Mesodermal cell (in vitro differentiated cells): Measurements from ENCODE around the gene ACADM.

ENCODE experiments used
- H3K27ac ChIP-seq: 2 replicates; pipeline ENCODE4 v1.7.0; 2013; ENCODE audit warnings: mild to moderate bottlenecking, low read depth, low read length, moderate library complexity; ENCODE audit not compliant: severe bottlenecking
- H3K36me3 ChIP-seq: 2 replicates; pipeline ENCODE4 v1.7.1; 2013; ENCODE audit warnings: mild to moderate bottlenecking, low read length, moderate library complexity; ENCODE audit not compliant: control insufficient read depth, insufficient read depth
- H3K4me1 ChIP-seq: one replicate; pipeline ENCODE4 v1.7.1; 2013; ENCODE audit warnings: mild to moderate bottlenecking, low read length; ENCODE audit not compliant: insufficient read depth, control insufficient read depth, poor library complexity, severe bottlenecking
- H3K4me3 ChIP-seq: 2 replicates; pipeline ENCODE4 v1.7.0; 2013; ENCODE audit warnings: low read length, control low read depth, mild to moderate bottlenecking; ENCODE audit not compliant: insufficient read depth, poor library complexity, severe bottlenecking; ENCODE audit errors: extremely low read depth
- H3K9me3 ChIP-seq: 2 replicates; pipeline ENCODE4 v1.7.1; 2013; ENCODE audit warnings: mild to moderate bottlenecking, low read length, moderate library complexity; ENCODE audit not compliant: control insufficient read depth
- WGBS, 2 experiments: methylation state at CpG; one replicate each; pipeline ENCODE4 v1.1.5; 2013; ENCODE audit warnings: missing lambda C conversion rate in 2 of 2; ENCODE audit not compliant: insufficient coverage in 2 of 2; 5-methylcytosine and 5-hydroxymethylcytosine counted together

Gene ACADM

GRCh38 chr1:75812065-75812464 lies 87.6 kb downstream of the ACADM start:
- no peak overlapping the region for H3K27ac ChIP-seq

More at GRCh38 chr1:75812065-75812464, 87.6 kb downstream of the ACADM start:
- H3K4me1 ChIP-seq = no peaks in the 10 kb centered on the region
- H3K36me3 ChIP-seq = no peaks in the 10 kb centered on the region
- H3K9me3 ChIP-seq = no peaks in the 10 kb centered on the region
- WGBS, 2 experiments = 89 to 92% methylated on average over 3 of the region's 3 CpGs
- H3K4me3 ChIP-seq = no peak overlapping the region
